Activated CD4-positive, alpha-beta T cell treated with anti-CD3 and anti-CD28 coated beads, Interleukin-2, Interleukin-4, amounts not matched to agents 100 ng/mL and 50 ng/mL, durations not matched to agents 16 hours and 8 hours (primary cell): ENCODE results near the gene OBSCN.
"Not testable (repeated sequence)": the region's sequence is repeated elsewhere in the genome, so short reads cannot be mapped to it uniquely, and the experiment has no call there.

Experiments
- DNase-seq: peaks from one replicate; pipeline ENCODE4 v3.0.0-alpha.2; 2020; ENCODE audit warnings: low spot score

OBSCN gene

GRCh38 chr1:228212966-228213844 lies 5.4 kb downstream of the OBSCN start:
- peak; percentile 87 for DNase-seq

GRCh38 chr1:228213917-228214808 lies 6.3 kb downstream of the OBSCN start:
- no peak for DNase-seq

GRCh38 chr1:228214921-228215662 lies 7.2 kb downstream of the OBSCN start:
- DNase-seq, result no peak

- DNase-seq, result no peak
Measured at GRCh38 chr1:228215663-228216116, 7.8 kb downstream of the OBSCN start.

GRCh38 chr1:228216371-228217320 lies 8.8 kb downstream of the OBSCN start:
- DNase-seq, result no peak

GRCh38 chr1:228217551-228218344 lies 9.9 kb downstream of the OBSCN start:
- DNase-seq, result no peak

- DNase-seq, result no peak
Measured at GRCh38 chr1:228218513-228219244, 10.8 kb downstream of the OBSCN start.

GRCh38 chr1:228219245-228219961 lies 11.6 kb downstream of the OBSCN start:
- DNase-seq, result no peak

GRCh38 chr1:228219962-228220780 lies 12.3 kb downstream of the OBSCN start:
- DNase-seq, result no peak

- not testable (repeated sequence) for DNase-seq
Measured at GRCh38 chr1:228221097-228221496, 13.3 kb downstream of the OBSCN start.

- no peak for DNase-seq
Measured at GRCh38 chr1:228222548-228222947, 14.7 kb downstream of the OBSCN start.

- DNase-seq, result no peak
Measured at GRCh38 chr1:228224198-228225164, 16.6 kb downstream of the OBSCN start.

GRCh38 chr1:228225165-228225710 lies 17.4 kb downstream of the OBSCN start:
- no peak for DNase-seq

GRCh38 chr1:228225740-228226139 lies 17.9 kb downstream of the OBSCN start:
- DNase-seq, result no peak

- no peak for DNase-seq
Measured at GRCh38 chr1:228226141-228226874, 18.5 kb downstream of the OBSCN start.
